Inflammatory macrophage treated with lipopolysaccharide for 4 hours (primary cell): Measurements from ENCODE around the gene ABCC9.
"Not testable (repeated sequence)": the region's sequence is repeated elsewhere in the genome, so short reads cannot be mapped to it uniquely, and the experiment has no call there.

Experiments used
- DNase-seq: peaks from one replicate; pipeline ENCODE4 v3.0.0-alpha.2; 2020

ABCC9 gene

GRCh38 chr12:21813751-21814150 is 127.5 kb downstream of the ABCC9 start:
- DNase-seq: no peak

GRCh38 chr12:21813125-21813524 is 128.1 kb downstream of the ABCC9 start:
- DNase-seq: no peak

- not testable (repeated sequence) for DNase-seq
These were observed 128.9 kb downstream of the ABCC9 start for GRCh38 chr12:21812340-21812739.

GRCh38 chr12:21809100-21809499 is 132.1 kb downstream of the ABCC9 start:
- no peak for DNase-seq

GRCh38 chr12:21806255-21806654 is 135.0 kb downstream of the ABCC9 start:
- DNase-seq: no peak

- no peak for DNase-seq
These were observed 139.5 kb downstream of the ABCC9 start for GRCh38 chr12:21801522-21802288.

GRCh38 chr12:21800011-21800410 is 141.2 kb downstream of the ABCC9 start:
- no peak for DNase-seq

GRCh38 chr12:21797539-21797938 is 143.7 kb downstream of the ABCC9 start:
- DNase-seq: no peak

GRCh38 chr12:21795648-21796328 is 145.4 kb downstream of the ABCC9 start:
- no peak for DNase-seq

GRCh38 chr12:21794807-21795595 is 146.2 kb downstream of the ABCC9 start:
- not testable (repeated sequence) for DNase-seq

GRCh38 chr12:21789687-21790086 is 151.5 kb downstream of the ABCC9 start:
- not testable (repeated sequence) for DNase-seq

- no peak for DNase-seq
These were observed 152.9 kb downstream of the ABCC9 start for GRCh38 chr12:21788089-21788983.

- no peak for DNase-seq
These were observed 155.1 kb downstream of the ABCC9 start for GRCh38 chr12:21786041-21786531.

GRCh38 chr12:21782723-21783122 is 158.5 kb downstream of the ABCC9 start:
- not testable (repeated sequence) for DNase-seq

- no peak for DNase-seq
These were observed 160.4 kb downstream of the ABCC9 start for GRCh38 chr12:21780786-21781185.

- DNase-seq: no peak
These were observed 165.1 kb downstream of the ABCC9 start for GRCh38 chr12:21776175-21776574.

- DNase-seq: no peak
These were observed 165.9 kb downstream of the ABCC9 start for GRCh38 chr12:21775133-21775820.

- DNase-seq: no peak
These were observed 166.7 kb downstream of the ABCC9 start, which contains the start of gene KCNJ8 for GRCh38 chr12:21774358-21775132. Gene KCNJ8, minus strand, starts transcription at chr12:21774706. Its CDS starts 1,090 bp downstream, at chr12:21773616.

- no peak for DNase-seq
These were observed 167.4 kb downstream of the ABCC9 start for GRCh38 chr12:21773806-21774205.

GRCh38 chr12:21773263-21773741 is 167.9 kb downstream of the ABCC9 start:
- no peak for DNase-seq

- no peak for DNase-seq
These were observed 169.9 kb downstream of the ABCC9 start for GRCh38 chr12:21771311-21771710.
